NOMO-1 treated with DMSO at 0.1 percent for 48 hours (cell line): ENCODE results near the gene FARS2.
A peak's percentile ranks its signal among the peaks of the same experiment; 100 is the strongest.

Experiments
- DNase-seq: peaks from one replicate; lab custom pipeline; 2025; ENCODE audit not compliant: unreplicated experiment; lab: John Stamatoyannopoulos, UW

The FARS2 gene

DNA sequence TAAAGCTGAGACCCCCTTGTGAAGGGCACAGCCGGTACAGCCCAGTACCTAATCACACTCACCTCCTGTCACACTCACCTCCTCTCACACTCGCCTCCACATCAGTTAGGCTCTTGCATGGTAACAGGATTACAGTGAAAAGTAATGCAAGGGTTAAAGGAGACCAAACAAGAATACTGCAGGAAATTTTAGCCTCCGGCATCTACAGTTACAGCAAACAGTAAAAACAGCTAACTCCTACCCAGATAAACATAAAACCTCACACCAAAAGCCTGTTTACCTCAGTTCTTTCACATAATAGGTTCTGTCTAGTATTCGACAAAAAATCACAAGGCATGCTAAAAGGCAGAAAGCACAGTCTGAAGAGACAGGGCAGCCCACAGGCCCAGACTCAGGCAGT is 55.6 kb downstream of the FARS2 start:
- no peak for DNase-seq

DNA sequence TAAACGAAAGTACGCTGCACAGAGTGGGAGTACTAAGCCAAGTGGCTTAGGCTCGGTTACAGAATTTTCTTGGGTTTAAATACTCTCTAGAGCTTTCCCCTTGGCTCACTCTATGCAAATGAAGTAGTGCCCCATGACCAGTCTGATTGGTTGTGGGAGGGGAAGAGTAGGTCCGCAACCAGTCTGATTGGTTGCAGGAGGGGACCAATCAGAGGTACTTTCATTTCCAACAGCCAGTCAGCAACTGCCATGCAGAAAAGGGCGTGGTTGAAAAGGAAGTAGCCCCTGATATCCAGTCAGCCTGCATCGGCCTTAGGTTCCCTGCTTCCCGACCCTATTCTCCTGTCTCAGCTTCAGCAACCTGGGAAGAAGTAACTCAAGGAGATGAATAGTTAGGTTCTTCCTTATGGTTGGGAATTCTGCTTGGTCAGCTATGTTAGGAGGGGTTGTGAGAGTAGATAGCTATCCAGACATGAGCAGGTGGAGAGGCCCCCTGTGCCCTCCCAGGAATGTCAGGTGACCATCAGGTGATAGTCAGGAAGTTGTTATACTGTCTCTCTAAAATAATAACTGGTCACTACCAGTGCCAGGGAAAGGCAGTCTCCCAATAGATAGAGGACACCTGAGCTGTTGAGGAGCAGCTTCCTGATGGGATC is 57.4 kb downstream of the FARS2 start:
- no peak for DNase-seq

DNA sequence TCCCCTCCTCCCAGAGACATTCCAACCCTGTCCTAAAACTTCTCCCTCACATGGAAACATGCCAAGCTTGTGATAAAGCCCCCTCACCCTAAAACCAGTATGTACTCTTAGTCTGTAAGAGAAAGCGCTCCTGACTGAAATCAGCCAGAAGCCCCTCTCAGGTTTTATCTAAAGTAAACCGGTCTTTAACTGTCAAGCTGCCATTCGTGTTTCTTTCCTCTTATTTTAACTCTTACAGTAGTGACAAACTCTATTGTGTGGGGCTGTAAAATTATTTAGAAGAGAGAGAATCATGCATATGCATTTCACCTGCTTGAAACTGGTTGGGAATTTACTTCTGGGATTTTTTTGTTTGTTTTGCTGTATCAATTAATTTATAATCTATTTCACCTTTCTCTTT is 62.7 kb downstream of the FARS2 start:
- no peak for DNase-seq

DNA sequence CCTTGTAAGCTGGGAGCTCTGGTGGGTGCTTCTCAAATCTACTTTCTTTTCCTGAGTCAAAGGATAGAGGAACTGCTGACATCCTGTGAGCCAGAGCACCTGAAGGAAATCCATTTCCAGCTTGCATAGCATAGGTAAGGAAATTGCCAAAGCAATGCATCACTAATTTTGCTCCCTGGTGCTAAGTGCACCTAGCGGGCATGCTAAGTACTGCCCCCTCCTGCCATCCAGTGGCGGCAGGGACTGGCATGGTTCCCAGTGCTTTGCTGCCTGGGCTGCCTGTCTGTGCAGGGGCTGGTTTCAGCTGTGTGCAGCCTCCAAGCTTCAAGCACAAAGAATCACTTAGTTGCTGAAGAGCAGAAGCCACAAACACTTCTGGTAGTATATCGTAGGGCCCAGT is 63.9 kb downstream of the FARS2 start:
- DNase-seq: no peak

DNA sequence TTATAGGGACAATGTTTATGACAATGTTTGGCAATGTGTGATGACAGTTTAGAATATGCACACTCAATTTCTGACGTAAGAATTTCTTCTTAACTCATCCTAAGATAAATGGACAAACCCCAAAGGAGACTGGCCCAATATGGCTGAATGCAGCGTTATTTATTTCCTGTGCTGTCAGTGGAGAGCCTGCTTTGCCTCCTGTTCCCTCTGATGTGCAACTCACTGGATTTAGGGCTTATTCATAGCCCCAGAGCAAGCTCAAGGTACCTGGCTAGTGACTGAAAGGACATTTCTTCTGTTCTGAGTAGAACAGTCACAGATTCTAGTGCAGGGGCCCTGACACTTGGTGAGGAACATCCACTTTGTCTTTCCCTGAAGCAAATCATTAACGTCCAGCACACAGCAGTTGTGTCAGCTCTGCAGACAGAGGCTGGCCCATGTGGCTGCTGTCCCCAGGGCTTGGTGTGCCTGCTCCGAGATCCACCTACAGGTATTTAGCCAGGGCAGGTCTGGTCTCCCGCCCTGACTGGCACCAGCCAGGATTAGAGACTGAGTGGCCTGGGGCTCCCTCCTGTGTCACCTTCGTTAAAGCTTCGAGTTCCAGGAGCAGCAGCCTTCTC is 64.8 kb downstream of the FARS2 start:
- no peak for DNase-seq

DNA sequence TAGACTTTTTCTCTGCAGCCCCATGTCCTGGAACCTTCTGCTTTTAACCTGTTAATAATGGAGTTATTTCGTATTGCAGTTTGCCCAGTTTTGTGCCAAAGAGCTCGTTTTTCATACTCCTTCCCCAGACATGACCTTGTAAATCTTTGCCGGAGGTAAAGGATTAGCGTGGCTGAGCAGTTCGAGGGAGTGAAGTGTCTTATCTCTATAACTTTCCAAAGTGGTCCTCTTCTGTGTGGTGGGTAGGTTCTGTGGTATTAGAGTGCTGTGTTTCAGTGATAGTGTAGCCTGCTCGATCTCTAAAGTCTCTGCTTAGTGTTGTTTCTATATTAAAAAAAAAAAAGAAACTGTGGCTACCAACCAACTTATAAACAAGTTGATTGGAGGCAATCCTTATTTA is 67.5 kb downstream of the FARS2 start:
- no peak for DNase-seq

DNA sequence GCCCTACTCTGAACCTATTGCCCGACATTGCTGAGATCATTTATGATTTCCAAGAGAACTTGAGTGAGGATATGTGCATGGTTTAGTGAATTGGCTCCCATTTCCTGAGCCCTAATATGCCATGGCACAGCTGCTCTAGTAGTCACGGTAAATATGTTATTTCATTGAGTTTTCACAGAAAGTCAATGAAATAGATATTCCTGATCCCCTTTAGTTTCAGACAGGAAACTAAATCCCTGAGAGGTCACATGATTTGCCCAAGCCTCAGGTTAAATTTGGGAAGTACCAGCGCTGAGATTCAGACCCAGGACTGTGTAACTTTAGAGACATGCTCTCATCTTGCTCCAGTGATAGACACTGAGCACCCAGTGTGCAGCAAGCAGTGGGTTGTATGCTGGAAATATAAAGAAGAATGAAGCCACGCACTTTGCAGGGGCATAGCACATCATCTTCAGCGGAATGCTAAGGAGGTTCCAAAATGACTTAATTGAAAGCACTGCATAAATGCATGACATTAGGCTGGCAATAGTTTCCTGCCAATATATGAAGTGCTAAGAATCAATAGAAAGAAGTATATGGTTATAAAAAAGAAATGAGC is 70.6 kb downstream of the FARS2 start:
- DNase-seq: no peak

DNA sequence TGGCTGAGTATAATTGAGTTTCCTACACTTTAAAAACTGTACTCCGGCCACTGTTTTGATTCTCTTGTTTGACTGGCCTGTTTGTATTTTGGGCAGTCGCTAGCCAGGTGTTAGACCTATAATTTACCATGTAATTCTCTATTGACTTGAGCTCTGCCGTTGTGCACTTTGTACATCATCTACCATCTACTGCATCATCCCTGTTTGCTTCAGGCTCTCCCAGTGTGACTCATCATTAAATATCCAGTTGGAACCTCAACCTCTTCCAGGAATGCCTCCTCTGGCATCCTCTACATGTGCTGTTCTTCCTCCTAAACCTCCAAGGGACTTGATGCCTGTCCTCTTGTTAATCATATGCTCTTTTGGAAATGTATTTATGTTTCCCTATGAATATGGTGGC is 72.3 kb downstream of the FARS2 start:
- no peak for DNase-seq

DNA sequence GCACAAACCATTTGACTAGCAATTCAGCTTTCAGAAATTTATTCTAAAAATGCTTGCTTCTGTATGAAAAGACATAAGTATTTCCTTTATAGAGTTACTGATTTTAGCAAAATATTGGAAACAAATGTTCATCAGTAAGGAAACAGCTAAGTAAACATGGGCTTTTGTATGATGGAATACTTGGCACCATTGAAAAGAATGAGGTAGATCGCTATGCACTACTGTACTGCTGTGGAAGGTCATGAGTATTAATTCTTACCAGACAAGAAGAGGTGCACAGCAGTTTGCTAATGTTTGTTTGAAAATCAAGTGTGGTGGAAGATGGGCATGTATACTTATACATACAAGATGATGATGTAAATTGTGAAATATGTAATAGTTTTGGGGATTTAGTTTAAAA is 73.0 kb downstream of the FARS2 start:
- no peak for DNase-seq

DNA sequence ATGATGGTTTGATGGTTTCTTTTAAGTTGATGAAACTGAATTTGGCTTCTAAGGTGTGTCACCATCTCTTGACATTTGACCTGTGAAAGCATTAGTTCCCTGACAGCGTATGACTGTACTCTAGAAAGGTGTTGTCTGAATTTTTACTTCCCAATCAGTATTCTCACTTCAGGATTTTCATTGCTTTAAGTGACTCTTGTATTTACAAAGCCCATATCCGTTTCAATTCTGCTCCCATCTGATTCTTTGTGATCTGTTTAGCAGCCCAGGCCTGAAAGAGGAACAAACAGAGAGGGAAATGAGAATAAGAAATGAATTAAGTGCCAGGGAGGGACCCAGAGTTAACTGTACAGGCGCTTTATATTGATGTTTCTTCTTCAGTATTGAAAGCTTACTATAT is 73.7 kb downstream of the FARS2 start:
- DNase-seq: peak; percentile 62

DNA sequence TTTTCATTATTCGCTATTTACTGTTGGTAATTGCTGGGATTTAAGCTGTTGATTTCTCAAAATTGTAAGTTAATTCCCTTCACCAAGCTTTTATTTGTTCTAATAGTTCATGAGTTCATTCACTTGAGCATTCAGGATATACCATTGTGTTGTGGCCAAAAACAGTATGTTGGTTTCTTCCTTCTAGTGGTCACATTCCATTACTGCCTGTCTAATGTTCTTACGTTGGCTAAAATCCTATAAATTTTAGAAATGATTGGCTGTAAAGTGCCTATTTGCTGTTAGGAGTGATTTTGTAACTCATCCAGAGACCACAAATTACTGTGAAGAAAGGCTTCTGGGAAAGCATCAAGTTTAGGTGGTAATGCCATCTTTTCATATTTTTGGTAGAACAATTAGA is 76.3 kb downstream of the FARS2 start:
- DNase-seq: peak; percentile 2

DNA sequence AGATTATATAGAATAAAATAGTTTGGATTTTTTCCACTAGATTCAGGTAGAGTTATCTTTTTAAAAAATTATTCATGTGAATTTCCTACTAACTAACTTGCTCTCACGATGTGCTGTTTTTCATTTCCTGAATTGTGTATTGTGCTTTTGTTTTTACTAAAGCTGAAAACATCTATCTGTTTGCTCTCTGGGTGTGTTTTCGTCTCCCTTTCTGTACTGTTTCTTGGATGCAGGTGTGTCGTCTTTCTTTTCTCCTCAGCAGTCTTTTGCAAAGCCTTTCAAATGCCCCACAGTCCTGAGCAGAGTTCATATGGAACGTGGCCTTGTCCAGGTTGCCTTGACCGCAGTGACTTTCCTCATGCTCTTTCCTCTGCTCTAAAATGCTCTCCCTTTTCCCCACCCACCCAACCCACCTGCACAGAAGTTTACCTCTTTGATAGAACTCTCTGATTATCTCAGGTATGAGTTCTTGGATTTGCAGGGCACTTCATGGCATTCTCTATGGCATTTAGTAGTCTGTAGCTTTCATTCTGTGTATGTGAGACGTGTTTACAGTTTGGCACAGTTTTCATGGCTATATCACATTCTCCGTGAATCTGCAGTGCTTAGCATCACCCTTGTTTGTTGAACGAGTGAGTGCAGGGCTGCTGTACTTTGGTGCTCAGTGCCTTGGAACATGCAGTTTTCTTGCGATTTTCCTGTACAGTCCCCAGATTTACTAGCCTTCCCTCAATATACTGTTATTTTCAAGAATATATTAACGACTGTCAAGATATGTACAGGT is 77.1 kb downstream of the FARS2 start:
- DNase-seq: no peak

DNA sequence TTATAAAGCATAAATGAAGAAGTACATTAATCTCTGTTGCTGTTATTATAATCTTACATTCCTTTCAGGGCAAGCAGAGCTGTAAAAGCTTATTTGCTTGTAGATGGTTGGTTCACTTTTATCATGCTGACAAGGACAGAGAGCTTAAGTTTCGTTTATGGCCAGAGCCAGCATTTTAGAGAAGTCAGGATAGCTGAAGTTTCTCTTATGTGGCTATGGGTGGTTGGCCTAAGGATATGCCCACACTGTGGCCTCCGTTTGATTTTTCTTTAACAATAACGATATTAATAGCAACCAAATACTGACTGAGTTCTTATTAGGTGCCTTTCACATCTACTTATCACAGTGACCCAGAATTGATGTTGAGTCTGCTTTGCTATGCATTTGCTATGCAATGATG is 78.5 kb downstream of the FARS2 start:
- DNase-seq: peak; percentile 11

DNA sequence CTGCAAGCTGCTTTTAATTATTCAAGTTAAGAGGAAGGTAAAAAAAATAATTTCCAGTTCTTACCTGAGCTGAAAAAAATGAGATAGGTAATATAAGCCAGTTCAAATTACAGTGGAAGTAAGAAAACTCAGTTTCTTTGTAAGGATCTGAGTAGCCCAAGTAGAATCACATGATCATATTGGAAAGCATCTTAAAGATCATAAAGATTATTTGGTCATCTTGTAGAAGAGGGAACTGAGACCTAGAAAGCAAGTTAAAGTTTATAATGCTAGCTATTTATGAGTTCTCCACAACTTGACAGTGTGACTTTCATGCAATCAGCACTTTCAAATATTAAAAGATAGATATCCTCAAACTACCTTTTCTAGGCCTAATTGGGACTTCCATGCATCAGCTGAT is 80.5 kb downstream of the FARS2 start:
- DNase-seq: no peak

DNA sequence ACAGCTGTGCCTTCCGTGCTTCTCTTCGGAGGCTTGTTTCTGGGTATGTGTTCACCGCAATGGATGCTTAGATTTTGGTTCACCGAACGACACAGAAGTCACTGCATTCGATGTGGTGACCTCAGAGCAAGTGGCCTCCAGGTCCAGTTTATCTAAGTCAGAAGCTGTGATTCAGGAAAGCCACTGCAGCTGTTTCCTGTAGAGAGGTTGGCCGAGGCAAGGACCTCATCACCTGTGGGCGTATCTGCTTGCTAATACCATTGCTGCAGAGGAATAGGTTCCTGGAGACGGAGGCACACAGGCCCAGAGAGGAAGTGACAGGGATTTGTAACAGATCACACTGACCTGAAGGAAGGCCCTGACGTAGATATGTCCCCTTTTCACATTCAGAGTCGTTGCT is 82.7 kb downstream of the FARS2 start:
- no peak for DNase-seq

DNA sequence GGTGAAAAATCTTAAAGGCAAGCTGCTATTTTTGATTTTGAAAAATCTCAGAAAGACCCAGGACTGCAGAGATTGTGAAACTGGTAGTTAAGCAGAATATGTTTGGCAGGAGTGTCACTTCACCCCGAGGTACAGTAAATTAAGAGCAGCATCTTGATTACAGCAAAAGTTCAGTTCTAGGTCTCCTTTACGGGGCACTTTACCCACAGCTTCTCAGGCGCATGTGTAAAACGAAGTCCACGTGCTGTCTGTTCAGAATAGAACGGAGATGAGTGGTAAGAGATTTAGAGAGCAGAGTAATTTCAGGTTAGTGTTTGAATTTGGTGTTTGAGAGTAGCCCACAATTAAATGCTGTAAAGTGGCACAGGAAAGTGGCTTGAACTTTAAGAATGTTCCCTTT is 84.0 kb downstream of the FARS2 start:
- no peak for DNase-seq

DNA sequence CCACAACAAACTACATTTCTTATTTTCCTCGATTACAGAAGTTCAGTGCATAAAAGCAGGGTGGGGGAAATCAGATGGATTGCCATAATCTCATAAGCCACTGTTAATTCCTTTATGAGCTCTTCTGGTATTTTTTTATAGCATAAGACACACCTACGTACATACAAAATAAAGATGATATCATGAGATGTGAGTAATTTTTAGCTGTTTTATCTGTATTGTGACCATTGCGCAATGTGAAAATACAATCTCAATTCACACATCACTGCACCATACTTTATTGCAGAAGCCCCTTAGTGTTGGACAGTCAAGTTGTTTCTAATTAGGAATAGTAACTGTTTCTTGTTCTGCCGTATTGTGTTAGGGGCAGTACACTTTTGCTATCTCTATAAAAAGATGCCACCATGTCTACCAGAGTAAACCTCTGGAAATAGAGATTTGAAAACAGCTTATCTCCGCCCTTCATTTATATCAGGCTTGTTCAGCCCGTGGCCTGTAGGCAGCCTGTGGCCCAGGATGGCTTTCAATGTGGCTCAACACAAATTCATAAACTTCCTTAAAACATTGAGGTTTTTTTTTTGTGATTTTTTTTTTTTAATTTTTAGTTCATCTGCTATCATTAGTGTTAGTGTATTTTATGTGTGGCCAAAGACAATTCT is 90.4 kb downstream of the FARS2 start:
- DNase-seq: no peak

DNA sequence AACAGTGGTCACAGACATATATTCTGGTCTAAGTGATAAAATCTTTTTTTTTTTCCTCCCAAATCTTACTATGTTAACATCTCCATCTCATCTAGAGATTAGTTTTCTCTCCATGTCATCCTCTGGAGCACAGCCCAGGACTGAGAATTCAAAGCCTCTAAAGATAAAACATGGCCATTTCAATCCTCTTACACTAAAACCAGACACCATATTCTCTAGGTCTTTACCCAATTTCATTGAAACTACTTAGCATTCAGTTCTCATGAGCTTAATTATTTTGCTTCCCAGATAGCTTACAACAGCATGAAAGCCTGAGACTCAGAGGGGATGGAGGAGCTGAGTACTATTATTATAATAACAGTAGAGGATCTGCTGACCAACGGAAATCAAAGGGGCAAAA is 92.7 kb downstream of the FARS2 start:
- no peak for DNase-seq

DNA sequence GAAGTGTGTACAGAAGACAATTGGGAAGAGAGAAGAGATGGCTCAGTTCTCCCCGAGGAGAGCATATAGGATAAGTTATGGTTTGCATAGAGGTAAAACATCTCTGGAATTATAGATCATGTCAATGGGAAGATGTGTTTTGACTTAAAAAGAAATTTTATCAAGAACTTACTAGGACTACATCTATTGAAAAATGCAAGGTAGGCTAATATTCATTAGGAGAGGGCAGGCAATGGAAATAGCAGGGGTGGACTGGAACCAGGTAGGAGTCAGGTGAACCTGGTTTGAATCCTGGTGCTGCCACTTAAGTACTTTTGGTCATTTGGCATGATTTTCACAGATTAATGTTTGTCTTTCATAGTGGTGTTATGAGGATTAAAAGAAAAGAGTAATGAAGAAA is 96.2 kb downstream of the FARS2 start:
- DNase-seq: no peak

DNA sequence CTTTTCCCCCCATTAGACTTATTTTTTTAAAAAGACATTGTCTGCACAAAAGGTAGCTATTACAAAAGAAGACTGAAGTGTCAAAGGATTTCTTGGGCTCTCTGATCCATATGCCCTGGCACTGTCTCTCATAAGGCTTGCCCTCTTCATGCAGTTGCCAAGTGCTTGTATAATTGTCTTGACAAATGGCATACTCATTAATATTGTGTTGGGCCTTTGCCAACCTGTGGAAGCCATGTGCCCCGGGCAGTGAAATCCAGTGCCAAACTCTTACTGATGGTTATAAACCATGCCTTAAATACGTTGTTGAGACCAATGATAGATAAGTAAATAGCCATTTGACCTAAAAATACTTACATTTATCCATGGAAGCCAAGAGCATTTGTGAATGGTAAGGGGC is 98.1 kb downstream of the FARS2 start:
- no peak for DNase-seq

DNA sequence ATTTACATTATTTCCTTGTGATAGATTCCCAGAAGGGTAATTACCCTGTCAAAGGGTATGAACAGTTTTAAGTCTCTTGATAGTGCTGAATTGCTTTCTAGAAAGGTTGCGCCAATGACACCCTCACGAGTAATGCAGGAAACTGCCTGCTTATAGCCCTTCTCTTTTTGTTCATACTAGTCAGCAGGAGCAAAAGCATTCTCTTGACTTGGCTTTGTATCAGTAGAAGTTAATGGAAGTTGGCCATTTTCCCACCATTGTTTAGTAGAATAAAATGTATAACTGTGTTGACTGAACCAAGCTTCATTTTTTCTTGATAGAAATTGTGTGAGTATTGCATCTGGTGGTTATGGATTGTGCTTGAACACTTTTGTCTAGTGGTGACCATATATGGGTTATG is 100.1 kb downstream of the FARS2 start:
- no peak for DNase-seq
